B cell (primary cell): ENCODE results near the gene TMEM273. TPM values are rescaled to one million over a fixed set of nuclear protein-coding genes. Genes with fewer than 3 reads are reported as not detected.

Source experiments
- ATAC-seq: fragments of 200-7000 bp; cut with Tn5 transposase; one replicate; pipeline ENCODE4 v1.10.0; 2021; ENCODE audit warnings: low read depth, mild to moderate bottlenecking, moderate number of reproducible peaks, moderate library complexity
- CTCF ChIA-PET: fragments of 350-600 bp; sonication (Branson Sonifier 250); formaldehyde crosslinking; loops from one replicate; lab custom pipeline; 2021; ENCODE audit warnings: antibody characterized with exemption, inconsistent platforms; lab: Charles Lee
- POLR2A ChIA-PET: fragments of 350-600 bp; sonication (Branson Sonifier 250); formaldehyde crosslinking; loops from one replicate; lab custom pipeline; 2021; ENCODE audit warnings: antibody characterized with exemption; lab: Charles Lee
- DNase-seq: peaks from one replicate; pipeline ENCODE4 v3.0.0; 2013
- H2AFZ ChIP-seq: 2 replicates; pipeline ENCODE4 v1.6.1; 2012; ENCODE audit warnings: mild to moderate bottlenecking, low read depth, low read length; ENCODE audit not compliant: insufficient read depth, poor library complexity, severe bottlenecking
- H3K27ac ChIP-seq, 2 donors: 1 replicate in 1 of 2; 2 replicates in 1 of 2; pipeline ENCODE4 v1.5.1; 2012 to 2013; ENCODE audit warnings: low read length in 2 of 2, mild to moderate bottlenecking in 2 of 2, moderate library complexity in 1 of 2
- H3K27me3 ChIP-seq, 4 experiments: fragments of 200-600 bp in 1 of 4; sonication (generic) in 1 of 4; replicated peaks in 1 of 4; 1 replicate in 2 of 4; 2 replicates in 2 of 4; pipeline versions ENCODE4 v1.6.1 to v1.7.0; 2013 to 2016; ENCODE audit warnings: low read length in 3 of 4, mild to moderate bottlenecking in 2 of 4, mixed read lengths in 1 of 4, moderate library complexity in 1 of 4; ENCODE audit not compliant: insufficient read depth in 4 of 4, control insufficient read depth in 3 of 4; ENCODE audit errors: control extremely low read depth in 1 of 4
- H3K36me3 ChIP-seq, 2 experiments: replicated peaks in 1 of 2; 1 replicate in 1 of 2; 2 replicates in 1 of 2; pipeline versions ENCODE4 v1.6.1 to v1.7.1; 2013; ENCODE audit warnings: low read length in 1 of 2; ENCODE audit not compliant: insufficient read depth in 2 of 2, control insufficient read depth in 1 of 2; ENCODE audit errors: control extremely low read depth in 1 of 2, extremely low read depth in 1 of 2
- H3K4me1 ChIP-seq, 2 donors: fragments of 200-600 bp in 1 of 2; sonication (generic) in 1 of 2; 1 replicate in 1 of 2; 2 replicates in 1 of 2; pipeline versions ENCODE4 v1.5.1 to v1.6.1; 2013 to 2017; ENCODE audit warnings: low read length in 2 of 2; ENCODE audit not compliant: control insufficient read depth in 2 of 2, insufficient read depth in 2 of 2
- H3K4me2 ChIP-seq: replicated peaks from 2 replicates; pipeline ENCODE3; 2012; ENCODE audit warnings: mild to moderate bottlenecking, low read depth, low read length; ENCODE audit not compliant: poor library complexity, severe bottlenecking
- H3K4me3 ChIP-seq, 5 experiments: fragments of 200-600 bp in 1 of 5; sonication (generic) in 1 of 5; 1 replicate in 3 of 5; 2 replicates in 2 of 5; pipeline versions ENCODE4 v1.5.1 to v1.7.0; 2011 to 2016; ENCODE audit warnings: low read length in 4 of 5, mild to moderate bottlenecking in 4 of 5, low read depth in 2 of 5, control low read depth in 1 of 5, moderate library complexity in 1 of 5; ENCODE audit not compliant: insufficient read depth in 1 of 5; ENCODE audit errors: control extremely low read depth in 1 of 5, extremely low read depth in 1 of 5
- H3K79me2 ChIP-seq: fragments of 200-600 bp; sonication (generic); one replicate; pipeline ENCODE4 v1.6.0; 2016; ENCODE audit warnings: low read length; ENCODE audit not compliant: control insufficient read depth, insufficient read depth
- H3K9ac ChIP-seq: fragments of 200-600 bp; sonication (generic); 2 replicates; pipeline ENCODE4 v1.6.1; 2017; ENCODE audit warnings: mild to moderate bottlenecking, low read length, moderate library complexity
- H3K9me3 ChIP-seq, 3 donors: one replicate each; pipeline versions ENCODE4 v1.6.1 to v1.7.1; 2013; ENCODE audit warnings: low read length in 2 of 3; ENCODE audit not compliant: control insufficient read depth in 2 of 3, insufficient read depth in 1 of 3; ENCODE audit errors: control extremely low read depth in 1 of 3
- H4K20me1 ChIP-seq: 2 replicates; pipeline ENCODE4 v1.6.0; 2012; ENCODE audit warnings: mild to moderate bottlenecking, low read length; ENCODE audit not compliant: insufficient read depth, control insufficient read depth, poor library complexity, severe bottlenecking
- H3K27ac Mint-ChIP-seq: one replicate; pipeline ENCODE4 v1.8.0; 2021; ENCODE audit warnings: mixed read lengths
- H3K27me3 Mint-ChIP-seq: one replicate; pipeline ENCODE4 v1.8.0; 2021; ENCODE audit warnings: mixed read lengths
- H3K4me1 Mint-ChIP-seq: one replicate; pipeline ENCODE4 v1.8.0; 2021; ENCODE audit warnings: mixed read lengths
- H3K4me3 Mint-ChIP-seq: one replicate; pipeline ENCODE4 v1.8.0; 2021; ENCODE audit warnings: mixed read lengths
- H3K9me3 Mint-ChIP-seq: one replicate; pipeline ENCODE4 v1.8.0; 2022; ENCODE audit warnings: mixed read lengths; ENCODE audit not compliant: insufficient read depth
- CTCF ChIP-seq: fragments of 200-600 bp; IDR thresholded peaks from one replicate; pipeline ENCODE4 v1.8.0; 2022; ENCODE audit warnings: antibody characterized with exemption, mild to moderate bottlenecking
- EZH2 ChIP-seq: IDR thresholded peaks from 2 replicates; pipeline ENCODE4 v1.6.1; 2012; ENCODE audit warnings: borderline replicate concordance, low read depth, mild to moderate bottlenecking, moderate library complexity, low read length; ENCODE audit not compliant: insufficient read depth, poor library complexity, severe bottlenecking
- WGBS: methylation state at CpG from one replicate; pipeline ENCODE4 v1.1.5; 2013; ENCODE audit warnings: missing lambda C conversion rate; ENCODE audit not compliant: insufficient coverage; 5-methylcytosine and 5-hydroxymethylcytosine counted together
- intact Hi-C: fragments of 100-400 bp; cut with micrococcal nuclease; formaldehyde crosslinking; loops from one replicate; pipeline ENCODE4 v1.10.0; 2022
- polyA plus RNA-seq: library from polyadenylated mRNA; depleted of rRNA; stranded (reverse); fragments of >200 nt; gene quantifications from 2 replicates; pipeline ENCODE4 v1.2.3, GENCODE V29; 2012
- total RNA-seq, 2 donors: library from RNA; stranded (reverse); fragments of 120-200 nt in 1 of 2; gene quantifications; 1 replicate in 1 of 2; 2 replicates in 1 of 2; pipeline versions ENCODE4 v1.2.3 to v1.2.4, GENCODE V29; 2013 to 2022

TMEM273 gene
- total and polyA plus RNA-seq, 2 donors (not counting 1 experiment from before 2014, with no cell fraction given): 36.0 to 36.4 TPM

GRCh38 chr10:49222170-49222569 lies 34.0 kb upstream of the TMEM273 start:
- ATAC-seq: no peak
- Mint-ChIP-seq H3K4me1 (no peaks in the 10 kb centered on the region), H3K9me3 (no peaks in the 10 kb centered on the region), H3K27me3 (peaks cover 18% of the 10 kb centered on the region), H3K27ac (no peak overlapping the region), H3K4me3 (no peak overlapping the region)
- CTCF ChIA-PET: no interaction called here
- H3K36me3 ChIP-seq: no peaks in the 10 kb centered on the region
- intact Hi-C loops: no loop called here
- H2AFZ ChIP-seq: no peak overlapping the region
- H3K79me2 ChIP-seq: no peaks in the 10 kb centered on the region
- no peak for DNase-seq
- H3K9ac ChIP-seq: no peak overlapping the region
- POLR2A ChIA-PET: no interaction called here
- H3K4me3 ChIP-seq: no peak overlapping the region
- H3K4me2 ChIP-seq: no peak overlapping the region
- H3K9me3 ChIP-seq: peaks cover 0 to 6% (median 0%) of the 10 kb centered on the region in 3 donors
- peaks cover 0 to 6% (median 0%) of the 10 kb centered on the region in 4 experiments for H3K27me3 ChIP-seq
- TF ChIP-seq EZH2 (no peak), CTCF (no peak)
- no peaks in the 10 kb centered on the region for H4K20me1 ChIP-seq
- no peak overlapping the region for H3K27ac ChIP-seq
- H3K4me1 ChIP-seq: no peaks in the 10 kb centered on the region
- WGBS: 100% methylated on average over 2 of the region's 3 CpGs

- TF ChIP-seq EZH2 (no peak), CTCF (no peak)
- Histone ChIP-seq H3K27me3 (peaks cover 0 to 6% (median 0%) of the 10 kb centered on the region in 4 experiments), H3K9me3 (peaks cover 0 to 6% (median 0%) of the 10 kb centered on the region in 3 donors), H3K4me1 (no peaks in the 10 kb centered on the region), H3K9ac (no peak overlapping the region), H3K4me3 (no peak overlapping the region), H2AFZ (no peak overlapping the region), H3K79me2 (no peaks in the 10 kb centered on the region), H3K27ac (no peak overlapping the region), H4K20me1 (no peaks in the 10 kb centered on the region), H3K36me3 (no peaks in the 10 kb centered on the region), H3K4me2 (no peak overlapping the region)
- H3K4me1 Mint-ChIP-seq: no peaks in the 10 kb centered on the region
- ATAC-seq: no peak
- intact Hi-C loops: no loop called here
- no peak overlapping the region for H3K4me3 Mint-ChIP-seq
- 100% methylated on average over 2 of the region's 2 CpGs for WGBS
- H3K27me3 Mint-ChIP-seq: peaks cover 18% of the 10 kb centered on the region
- POLR2A ChIA-PET: no interaction called here
- DNase-seq: no peak
- no peak overlapping the region for H3K27ac Mint-ChIP-seq
- H3K9me3 Mint-ChIP-seq: no peaks in the 10 kb centered on the region
- CTCF ChIA-PET: no interaction called here
Observed at GRCh38 chr10:49220679-49221078, 32.5 kb upstream of the TMEM273 start.
